KMS-11 (cell line): ENCODE data around the gene NBPF12.
"Not testable (repeated sequence)": the region's sequence is repeated elsewhere in the genome, so short reads cannot be mapped to it uniquely, and the experiment has no call there.

Experiments
- H2AFZ ChIP-seq: fragments of 200-600 bp; sonication (generic); 2 replicates; pipeline ENCODE4 v1.6.1; 2016; ENCODE audit warnings: antibody characterized with exemption, mixed run types, low read depth
- H3K27ac ChIP-seq: fragments of 200-600 bp; sonication (generic); 2 replicates; pipeline ENCODE4 v1.6.1; 2016; ENCODE audit warnings: mild to moderate bottlenecking, mixed run types
- H3K27me3 ChIP-seq: fragments of 200-600 bp; sonication (generic); 2 replicates; pipeline ENCODE4 v1.6.1; 2017; ENCODE audit warnings: mild to moderate bottlenecking, low read depth, mixed run types, moderate library complexity; ENCODE audit not compliant: insufficient read depth
- H3K36me3 ChIP-seq: fragments of 200-600 bp; sonication (generic); 2 replicates; pipeline ENCODE4 v1.6.1; 2017; ENCODE audit warnings: mild to moderate bottlenecking, mixed run types; ENCODE audit not compliant: insufficient read depth
- H3K4me1 ChIP-seq: fragments of 200-600 bp; sonication (generic); 2 replicates; pipeline ENCODE4 v1.6.1; 2016; ENCODE audit warnings: mild to moderate bottlenecking, low read depth, mixed run types; ENCODE audit not compliant: poor library complexity, severe bottlenecking
- H3K4me2 ChIP-seq: fragments of 200-600 bp; sonication (generic); 2 replicates; pipeline ENCODE4 v1.7.0; 2016; ENCODE audit warnings: mild to moderate bottlenecking, mixed run types
- H3K4me3 ChIP-seq: fragments of 200-600 bp; sonication (generic); IDR thresholded peaks from 2 replicates; pipeline ENCODE4 v1.6.1; 2017; ENCODE audit warnings: low read depth, low read length, mixed read lengths; ENCODE audit not compliant: insufficient read depth
- H3K79me2 ChIP-seq: fragments of 200-600 bp; sonication (generic); 2 replicates; pipeline ENCODE4 v1.6.1; 2016; ENCODE audit warnings: low read depth, mixed run types; ENCODE audit not compliant: insufficient read depth
- H3K9ac ChIP-seq: fragments of 200-600 bp; sonication (generic); 2 replicates; pipeline ENCODE4 v1.6.1; 2016; ENCODE audit warnings: mild to moderate bottlenecking, mixed run types
- H4K20me1 ChIP-seq: fragments of 200-600 bp; sonication (generic); 2 replicates; pipeline ENCODE4 v1.6.1; 2016; ENCODE audit warnings: mild to moderate bottlenecking, mixed run types; ENCODE audit not compliant: insufficient read depth

The NBPF12 gene

GRCh38 chr1:146930225-146930624 lies 7.9 kb upstream of the NBPF12 start:
- not testable (repeated sequence) for H2AFZ ChIP-seq, H3K9ac ChIP-seq, H3K27me3 ChIP-seq, H4K20me1 ChIP-seq, H3K27ac ChIP-seq, H3K4me3 ChIP-seq, H3K4me1 ChIP-seq, H3K36me3 ChIP-seq, H3K4me2 ChIP-seq, H3K79me2 ChIP-seq

GRCh38 chr1:146934390-146935223 lies 3.5 kb upstream of the NBPF12 start:
- H3K4me3 ChIP-seq, H2AFZ ChIP-seq, H3K79me2 ChIP-seq, H3K27me3 ChIP-seq, H3K36me3 ChIP-seq, H3K9ac ChIP-seq, H3K27ac ChIP-seq, H3K4me1 ChIP-seq, H4K20me1 ChIP-seq, H3K4me2 ChIP-seq: not testable (repeated sequence)

- H3K9ac ChIP-seq, H3K27me3 ChIP-seq, H3K27ac ChIP-seq, H3K4me3 ChIP-seq, H3K36me3 ChIP-seq, H4K20me1 ChIP-seq: not testable (repeated sequence)
- peaks cover 23% of the 10 kb centered on the region for H3K79me2 ChIP-seq
- H2AFZ ChIP-seq, result peak overlapping the region; percentile 95
- H3K4me2 ChIP-seq, result peak overlapping the region; percentile 64
- peaks cover 21% of the 10 kb centered on the region for H3K4me1 ChIP-seq
Observed at GRCh38 chr1:146937462-146937861, 662 bp upstream of the NBPF12 start.

DNA sequence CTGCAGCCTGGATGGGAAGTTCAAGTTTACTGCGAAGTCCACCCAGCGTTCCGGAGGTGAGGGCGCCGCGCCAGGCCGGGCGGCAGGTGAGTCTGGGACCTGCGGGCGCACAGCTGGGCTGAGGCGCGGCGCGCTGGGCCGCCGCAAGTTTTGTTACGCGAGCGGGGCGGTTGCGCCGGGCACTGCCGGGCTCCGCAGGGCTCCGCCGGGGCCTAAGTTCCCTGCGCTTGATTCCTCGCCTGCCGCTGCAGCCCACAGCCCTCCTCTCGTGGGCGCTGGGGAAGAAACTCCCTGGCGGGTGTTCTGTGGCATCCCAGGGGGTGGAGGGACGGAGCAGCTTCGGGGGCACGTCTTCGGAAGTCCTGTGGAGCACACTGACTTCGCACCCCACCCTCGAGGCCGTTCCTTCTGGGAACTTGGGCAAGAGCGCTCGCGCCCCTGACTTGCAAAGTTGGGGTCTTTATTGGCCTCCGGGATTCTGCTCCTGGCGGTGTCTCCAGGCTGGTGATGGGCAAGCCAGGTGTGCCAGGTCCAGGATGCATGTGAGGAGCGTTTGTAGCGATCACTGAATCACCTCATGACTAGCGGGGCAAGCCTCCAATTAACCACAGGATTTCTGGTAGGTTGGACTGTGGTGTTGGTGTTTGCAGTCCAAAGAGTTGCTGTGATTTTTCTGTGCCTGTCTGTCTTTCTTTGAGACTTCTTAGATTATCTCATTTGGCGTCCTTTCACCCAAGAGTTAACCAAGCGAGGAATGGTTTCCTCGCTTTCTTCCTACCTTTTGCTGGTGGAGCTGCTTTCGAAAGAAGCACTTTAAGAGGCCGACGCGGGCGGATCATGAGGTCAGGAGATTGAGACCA lies 1.0 kb downstream of the NBPF12 start:
- Histone ChIP-seq H3K79me2 (peaks cover 23% of the 10 kb centered on the region), H3K9ac (peak overlapping the region; percentile 84), H3K4me3 (peak overlapping the region; percentile 57), H3K4me2 (peak overlapping the region; percentile 64), H3K27ac (peak overlapping the region; percentile 86), H3K4me1 (peaks cover 21% of the 10 kb centered on the region), H2AFZ (peak overlapping the region; percentile 95)
- H4K20me1 ChIP-seq, H3K36me3 ChIP-seq, H3K27me3 ChIP-seq: not testable (repeated sequence)

DNA sequence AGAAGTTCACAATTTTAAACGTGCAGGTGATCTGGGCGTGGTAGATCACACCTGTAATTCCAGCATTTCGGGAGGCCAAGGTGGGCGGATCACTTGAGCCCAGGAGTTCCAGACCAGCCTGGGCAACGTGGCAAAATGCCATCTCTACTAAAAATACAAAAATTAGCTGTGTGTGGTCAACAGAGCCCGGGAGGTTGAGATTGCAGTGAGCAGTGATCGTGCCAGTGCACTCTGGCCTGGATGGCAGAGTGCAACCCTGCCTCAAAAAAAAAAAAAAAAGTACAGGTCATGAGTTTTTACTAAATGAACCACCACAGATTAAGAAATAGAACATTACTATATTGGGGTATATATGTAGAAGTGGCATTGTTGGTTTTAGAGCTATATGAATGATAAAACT lies 2.2 kb downstream of the NBPF12 start:
- not testable (repeated sequence) for H2AFZ ChIP-seq, H3K36me3 ChIP-seq, H4K20me1 ChIP-seq, H3K27me3 ChIP-seq, H3K9ac ChIP-seq, H3K4me3 ChIP-seq, H3K27ac ChIP-seq
- H3K79me2 ChIP-seq, result peaks cover 23% of the 10 kb centered on the region
- peak overlapping the region; percentile 64 for H3K4me2 ChIP-seq
- H3K4me1 ChIP-seq, result peaks cover 21% of the 10 kb centered on the region

GRCh38 chr1:146943342-146943886 lies 5.3 kb downstream of the NBPF12 start:
- not testable (repeated sequence) for H3K36me3 ChIP-seq, H3K4me3 ChIP-seq, H4K20me1 ChIP-seq, H3K9ac ChIP-seq, H2AFZ ChIP-seq, H3K4me2 ChIP-seq, H3K27me3 ChIP-seq, H3K27ac ChIP-seq
- Histone ChIP-seq H3K4me1 (peaks cover 17% of the 10 kb centered on the region), H3K79me2 (peaks cover 23% of the 10 kb centered on the region)

- H3K27ac ChIP-seq, H4K20me1 ChIP-seq, H3K4me3 ChIP-seq, H3K9ac ChIP-seq, H3K4me1 ChIP-seq, H2AFZ ChIP-seq, H3K36me3 ChIP-seq, H3K27me3 ChIP-seq, H3K4me2 ChIP-seq, H3K79me2 ChIP-seq: not testable (repeated sequence)
Observed at GRCh38 chr1:146948127-146948526, 10.0 kb downstream of the NBPF12 start.

- not testable (repeated sequence) for H3K4me2 ChIP-seq, H3K4me3 ChIP-seq, H3K4me1 ChIP-seq, H3K79me2 ChIP-seq, H3K27me3 ChIP-seq, H3K9ac ChIP-seq, H4K20me1 ChIP-seq, H3K36me3 ChIP-seq, H3K27ac ChIP-seq, H2AFZ ChIP-seq
Observed at GRCh38 chr1:146964340-146964739, 26.2 kb downstream of the NBPF12 start.
